GM19467 (cell line): ENCODE measurements around the gene OS9.
A peak's percentile ranks its signal among the peaks of the same experiment; 100 is the strongest.

Experiments
- ATAC-seq: cut with Tn5 transposase; IDR thresholded peaks from one replicate; pipeline ENCODE4 v1.9.1; 2021; ENCODE audit warnings: mild to moderate bottlenecking, moderate library complexity; ENCODE audit not compliant: unreplicated experiment

OS9 gene

GRCh38 chr12:57735952-57736740, 42.2 kb downstream of the OS9 start:
- no peak for ATAC-seq

- no peak for ATAC-seq
Observed at GRCh38 chr12:57736741-57737466, 43.0 kb downstream of the OS9 start.

- ATAC-seq, result no peak
Observed at GRCh38 chr12:57737467-57738460, 43.8 kb downstream of the OS9 start.

GRCh38 chr12:57738661-57739237, 44.8 kb downstream of the OS9 start, which contains the start of gene AGAP2:
Gene AGAP2 (minus strand): TSS chr12:57738742. CDS start chr12:57738246, 496 bp downstream.
- no peak for ATAC-seq

GRCh38 chr12:57739387-57739786, 45.5 kb downstream of the OS9 start:
- no peak for ATAC-seq

GRCh38 chr12:57739914-57740538, 46.1 kb downstream of the OS9 start:
- no peak for ATAC-seq

- ATAC-seq, result peak; percentile 47
Observed at GRCh38 chr12:57740656-57741412, 46.9 kb downstream of the OS9 start.

GRCh38 chr12:57741413-57741789, 47.5 kb downstream of the OS9 start:
- ATAC-seq, result no peak

- ATAC-seq, result peak; percentile 46
Observed at GRCh38 chr12:57741844-57742738, 48.2 kb downstream of the OS9 start.

- ATAC-seq, result no peak
Observed at GRCh38 chr12:57743769-57744168, 49.8 kb downstream of the OS9 start.

- ATAC-seq, result peak; percentile 16
Observed at GRCh38 chr12:57744194-57744776, 50.4 kb downstream of the OS9 start.

GRCh38 chr12:57744777-57745484, 51.0 kb downstream of the OS9 start, which contains the start of gene TSPAN31:
Gene TSPAN31 (plus strand): TSS chr12:57745039. CDS start chr12:57745155, 116 bp downstream.
- peak; percentile 72 for ATAC-seq

GRCh38 chr12:57745485-57745881, 51.6 kb downstream of the OS9 start:
- no peak for ATAC-seq

GRCh38 chr12:57746025-57746424, 52.1 kb downstream of the OS9 start:
- no peak for ATAC-seq

- ATAC-seq, result no peak
Observed at GRCh38 chr12:57749061-57749460, 55.1 kb downstream of the OS9 start.

- no peak for ATAC-seq
Observed at GRCh38 chr12:57750561-57751431, 56.9 kb downstream of the OS9 start.
